Stimulated activated CD4-positive, alpha-beta T cell treated with anti-CD3 and anti-CD28 coated beads, TNF-alpha, amount 100 ng/mL, for 4 hours (primary cell): Measurements from ENCODE around the gene TENM4.

Experiments used
- DNase-seq, 3 experiments: peaks; one replicate each; pipeline ENCODE4 v3.0.0-alpha.2; 2020; ENCODE audit warnings: low read depth in 3 of 3

TENM4 gene

GRCh38 chr11:79346021-79346420 is 94.8 kb downstream of the TENM4 start:
- no peak for DNase-seq

- no peak for DNase-seq
These were observed 96.0 kb downstream of the TENM4 start for GRCh38 chr11:79344753-79345294.

GRCh38 chr11:79342686-79343085 is 98.1 kb downstream of the TENM4 start:
- no peak for DNase-seq

DNA sequence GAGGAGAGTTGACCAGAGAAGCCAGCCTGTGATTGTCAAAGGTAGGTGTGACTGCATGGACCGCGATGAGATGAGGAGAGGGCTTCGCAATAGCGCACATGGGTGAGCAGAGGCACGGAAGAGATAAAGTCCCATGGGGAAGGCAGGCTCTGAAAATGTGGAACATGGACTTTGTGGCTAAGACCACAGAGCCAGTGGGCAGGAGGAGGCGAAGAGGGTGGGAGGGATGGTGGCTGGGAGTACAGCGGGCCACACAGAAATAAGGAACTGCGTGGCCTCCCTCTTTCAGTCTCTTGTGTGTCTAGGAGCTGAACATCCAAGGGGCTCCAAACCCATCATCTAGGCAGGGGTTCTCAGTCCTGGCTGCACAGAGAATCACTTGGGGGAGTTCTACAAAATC is 98.6 kb downstream of the TENM4 start:
- no peak for DNase-seq

DNA sequence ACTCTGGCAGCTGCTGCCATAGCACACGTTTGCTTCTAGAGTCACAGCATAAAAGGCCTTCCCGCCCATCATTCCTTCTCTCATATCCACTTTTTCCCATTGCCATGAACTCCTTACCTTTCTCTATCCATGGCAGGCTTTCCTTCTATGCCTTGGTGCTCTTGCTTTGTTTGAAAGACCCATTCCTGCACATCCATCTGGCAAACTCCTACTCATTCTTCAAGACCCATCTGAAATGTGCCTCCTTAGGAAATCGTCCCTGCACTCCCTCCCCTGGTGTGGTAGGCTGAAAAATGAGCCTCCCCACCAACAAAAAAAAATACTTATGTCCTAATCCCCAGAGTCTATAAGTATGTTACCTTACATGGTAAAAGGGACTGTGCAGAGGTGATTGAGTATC is 100.3 kb downstream of the TENM4 start:
- DNase-seq: no peak

- DNase-seq: no peak
These were observed 103.9 kb downstream of the TENM4 start for GRCh38 chr11:79336797-79337517.

DNA sequence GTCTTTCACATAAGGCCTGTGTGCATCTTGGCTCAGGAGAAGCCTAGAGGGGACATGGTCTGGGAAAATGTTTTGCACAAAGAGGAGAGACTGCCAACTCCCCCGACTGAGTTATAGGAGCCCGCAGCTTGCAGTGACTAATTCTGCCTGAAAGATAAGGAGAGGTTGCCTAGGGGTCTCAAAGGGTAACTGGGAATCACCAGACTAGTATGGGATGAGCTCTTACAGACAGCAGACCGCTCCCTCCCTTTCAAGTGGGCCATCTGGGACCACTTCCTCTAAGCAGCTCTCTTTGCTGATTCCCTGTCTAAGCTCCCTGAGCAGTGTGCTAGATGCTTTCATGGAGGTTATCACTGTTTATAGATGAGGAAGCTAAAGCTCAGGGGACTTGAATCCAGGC is 105.1 kb downstream of the TENM4 start:
- DNase-seq: no peak

DNA sequence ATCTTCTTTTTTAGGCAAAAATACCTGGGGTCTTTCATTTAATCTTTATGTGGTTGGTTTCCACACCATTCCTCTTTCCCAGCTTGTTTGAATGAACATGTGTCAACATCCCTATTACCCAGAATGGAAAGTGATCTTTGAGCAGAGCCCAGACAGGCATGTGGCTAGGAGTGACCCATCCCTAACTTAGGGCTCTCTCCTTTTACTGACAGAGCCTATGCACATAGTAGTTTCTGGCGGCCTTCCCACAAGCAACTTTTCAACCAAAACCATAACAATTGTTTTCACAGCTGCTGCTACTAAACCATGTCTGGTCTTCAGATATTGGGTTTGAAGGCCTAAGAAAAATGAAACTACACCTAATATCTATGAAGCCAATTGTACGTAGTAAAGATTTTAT is 107.5 kb downstream of the TENM4 start:
- DNase-seq: no peak

- DNase-seq: no peak
These were observed 108.8 kb downstream of the TENM4 start for GRCh38 chr11:79332017-79332416.

- no peak for DNase-seq
These were observed 109.5 kb downstream of the TENM4 start for GRCh38 chr11:79331203-79331901.

- no peak for DNase-seq
These were observed 110.2 kb downstream of the TENM4 start for GRCh38 chr11:79330651-79331050.

- DNase-seq: no peak
These were observed 111.3 kb downstream of the TENM4 start for GRCh38 chr11:79329561-79329960.

DNA sequence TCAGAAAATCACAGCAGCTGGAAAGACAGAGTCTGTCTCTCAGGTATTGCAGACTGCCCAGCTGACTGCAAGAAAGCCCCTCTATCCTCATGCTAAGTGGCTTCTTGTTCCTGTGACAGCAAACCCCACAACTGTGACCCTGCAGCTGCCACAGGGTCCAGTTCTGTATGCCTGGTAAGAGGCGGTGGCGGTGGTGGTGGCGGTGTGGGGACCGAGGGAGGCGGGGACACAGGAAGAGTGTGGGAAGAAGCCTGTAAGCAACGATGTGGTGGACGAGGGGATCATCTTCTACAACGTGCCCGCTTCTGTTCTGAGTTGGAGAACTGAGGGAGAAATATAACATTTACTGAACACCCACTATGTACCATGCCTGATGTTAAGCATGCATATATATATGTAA is 112.4 kb downstream of the TENM4 start:
- no peak for DNase-seq

DNA sequence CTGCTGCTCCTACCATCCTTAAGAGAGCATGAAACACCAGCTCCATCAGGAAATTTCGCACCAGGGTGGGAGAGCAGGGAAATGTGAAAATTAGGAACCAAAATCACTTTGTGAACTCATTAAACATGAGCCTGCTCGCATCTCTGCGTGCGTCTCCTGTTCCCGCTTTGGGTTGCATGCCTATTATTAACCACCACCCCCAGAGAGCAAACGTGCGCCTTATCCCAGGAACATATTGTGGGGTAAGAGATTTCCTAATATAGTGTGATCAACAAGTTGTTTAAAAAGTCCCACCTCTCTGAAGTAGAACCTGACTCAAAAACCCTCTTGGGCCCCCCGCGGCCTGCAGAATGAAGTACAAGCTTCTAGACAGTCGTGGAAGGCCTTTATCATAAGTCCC is 115.0 kb downstream of the TENM4 start:
- no peak for DNase-seq

- DNase-seq: no peak
These were observed 119.6 kb downstream of the TENM4 start for GRCh38 chr11:79321263-79321662.

DNA sequence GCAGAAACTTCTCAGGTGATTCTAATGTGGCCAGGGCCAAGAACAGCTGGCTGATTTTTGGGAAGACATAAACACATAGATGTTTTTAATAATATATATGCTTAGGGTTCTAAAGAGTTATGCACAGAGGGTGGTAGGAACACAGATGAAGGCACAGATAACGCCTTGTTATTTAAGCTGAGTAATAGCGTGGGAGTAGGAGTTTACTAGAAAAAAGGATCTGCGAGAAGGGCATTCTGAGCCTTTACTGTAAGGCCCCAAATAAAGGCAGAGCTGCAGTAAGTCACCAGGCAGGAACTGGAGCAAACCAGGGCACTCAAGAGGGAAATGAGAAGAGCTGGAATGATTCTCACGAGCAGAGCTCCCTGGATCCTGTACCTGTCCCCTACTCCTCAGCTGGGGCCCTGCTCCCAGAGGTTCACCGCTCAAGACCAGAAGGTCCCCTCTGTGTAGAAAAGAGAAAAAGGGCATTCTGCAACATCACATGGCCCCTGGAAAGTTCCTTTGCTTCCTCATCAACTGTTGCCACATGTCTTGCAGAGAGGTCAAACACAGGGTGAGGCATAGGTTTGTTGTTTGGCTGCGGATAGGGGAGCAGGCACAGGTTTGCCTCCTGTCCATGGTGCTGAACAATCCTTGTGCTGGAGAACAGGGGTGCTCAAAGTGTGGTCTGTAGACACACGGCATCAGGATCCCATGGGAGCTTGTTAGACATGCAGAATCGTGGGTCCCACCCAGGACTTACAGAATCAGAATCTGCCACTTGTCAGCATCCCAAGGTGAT is 125.7 kb downstream of the TENM4 start:
- DNase-seq: no peak

- DNase-seq: no peak
These were observed 127.3 kb downstream of the TENM4 start for GRCh38 chr11:79313530-79313913.

- no peak for DNase-seq
These were observed 128.0 kb downstream of the TENM4 start for GRCh38 chr11:79312617-79313529.

GRCh38 chr11:79311461-79311860 is 129.4 kb downstream of the TENM4 start:
- DNase-seq: no peak

- no peak for DNase-seq
These were observed 131.4 kb downstream of the TENM4 start for GRCh38 chr11:79309407-79309806.

- no peak for DNase-seq
These were observed 132.4 kb downstream of the TENM4 start for GRCh38 chr11:79308429-79308828.
